ENCODE results near the gene DCST2. TPM values are rescaled to one million over a fixed set of nuclear protein-coding genes. Genes with fewer than 3 reads are reported as not detected.
A peak's percentile ranks its signal among the peaks of the same experiment; 100 is the strongest.

The DCST2 gene
- total RNA-seq, 1 experiment from 2014 or later = not detected

GRCh38 chr1:155007251-155007828 is 26.2 kb downstream of the DCST2 start:
- Histone ChIP-seq H3K9me3 (replicated peaks) (no peaks in the 10 kb centered on the region), H3K27me3 (no peaks in the 10 kb centered on the region), H3K4me1 (no peaks in the 10 kb centered on the region), H3K27ac (no peak overlapping the region), H3K36me3 (no peaks in the 10 kb centered on the region), H3K4me3 (no peak overlapping the region)
- DNase-seq = no peak

- no peak overlapping the region for H3K27ac ChIP-seq
These were observed 26.9 kb downstream of the DCST2 start for GRCh38 chr1:155006601-155007101.

GRCh38 chr1:155005076-155006011 is 28.2 kb downstream of the DCST2 start:
- no peaks in the 10 kb centered on the region for H3K9me3 ChIP-seq (replicated peaks)
- no peaks in the 10 kb centered on the region for H3K36me3 ChIP-seq
- H3K27ac ChIP-seq = no peak overlapping the region
- no peaks in the 10 kb centered on the region for H3K4me1 ChIP-seq
- no peaks in the 10 kb centered on the region for H3K27me3 ChIP-seq
- no peak for DNase-seq
- no peak overlapping the region for H3K4me3 ChIP-seq

More at GRCh38 chr1:155006601-155007101, 26.9 kb downstream of the DCST2 start:
- Histone ChIP-seq H3K27me3 (no peaks in the 10 kb centered on the region), H3K36me3 (no peaks in the 10 kb centered on the region), H3K9me3 (replicated peaks) (no peaks in the 10 kb centered on the region), H3K4me1 (no peaks in the 10 kb centered on the region), H3K4me3 (no peak overlapping the region)
- peak; percentile 24 to 46 for DNase-seq

GRCh38 chr1:155004352-155005075 is 29.1 kb downstream of the DCST2 start:
- H3K36me3 ChIP-seq = no peaks in the 10 kb centered on the region
- no peak overlapping the region; the same call in 1 of the 2 replicates for H3K27ac ChIP-seq
- H3K9me3 ChIP-seq (replicated peaks) = no peaks in the 10 kb centered on the region
- H3K27me3 ChIP-seq = no peaks in the 10 kb centered on the region
- H3K4me1 ChIP-seq = no peaks in the 10 kb centered on the region
- DNase-seq = no peak
- peak overlapping the region; percentile 59 for H3K4me3 ChIP-seq

GRCh38 chr1:155003766-155004351 is 29.7 kb downstream of the DCST2 start:
- Histone ChIP-seq H3K4me3 (peak overlapping the region; percentile 59), H3K36me3 (no peaks in the 10 kb centered on the region), H3K4me1 (no peaks in the 10 kb centered on the region), H3K27ac (no peak overlapping the region; the same call in 1 of the 2 replicates), H3K9me3 (replicated peaks) (no peaks in the 10 kb centered on the region), H3K27me3 (no peaks in the 10 kb centered on the region)
- DNase-seq = peak; percentile 54 to 64

- DNase-seq = peak; percentile 22 to 43
- no peaks in the 10 kb centered on the region for H3K4me1 ChIP-seq
These were observed 30.3 kb downstream of the DCST2 start for GRCh38 chr1:155003227-155003765.

GRCh38 chr1:155002464-155003226 is 30.9 kb downstream of the DCST2 start, which contains the start of gene ZBTB7B:
Gene ZBTB7B, plus strand, starts transcription at chr1:155002802. Its CDS starts 11,859 bp downstream, at chr1:155014661.
- peak in 1 of 2 experiments; percentile 39 for DNase-seq
- H3K27me3 ChIP-seq = no peaks in the 10 kb centered on the region
- no peaks in the 10 kb centered on the region for H3K9me3 ChIP-seq (replicated peaks)
- H3K4me1 ChIP-seq = no peaks in the 10 kb centered on the region
- no peaks in the 10 kb centered on the region for H3K36me3 ChIP-seq
- peak within 1 kb of the TSS; percentile 65 for H3K4me3 ChIP-seq
- H3K27ac ChIP-seq = peak within 1 kb of the TSS; percentile 82

More at GRCh38 chr1:155003227-155003765, 30.3 kb downstream of the DCST2 start:
- no peaks in the 10 kb centered on the region for H3K36me3 ChIP-seq
- no peaks in the 10 kb centered on the region for H3K27me3 ChIP-seq
- peak overlapping the region; percentile 59 for H3K4me3 ChIP-seq
- H3K9me3 ChIP-seq (replicated peaks) = no peaks in the 10 kb centered on the region
- H3K27ac ChIP-seq = no peak overlapping the region; the same call in 1 of the 2 replicates

GRCh38 chr1:155001675-155002463 is 31.7 kb downstream of the DCST2 start:
- Histone ChIP-seq H3K36me3 (no peaks in the 10 kb centered on the region), H3K4me3 (peak overlapping the region; percentile 65), H3K9me3 (replicated peaks) (no peaks in the 10 kb centered on the region), H3K4me1 (no peaks in the 10 kb centered on the region), H3K27me3 (no peaks in the 10 kb centered on the region), H3K27ac (peak overlapping the region; percentile 82)
- DNase-seq = peak; percentile 98 to 99

- H3K4me1 ChIP-seq = no peaks in the 10 kb centered on the region
- DNase-seq = no peak
- no peaks in the 10 kb centered on the region for H3K9me3 ChIP-seq (replicated peaks)
- no peaks in the 10 kb centered on the region for H3K36me3 ChIP-seq
- peak overlapping the region; percentile 82 for H3K27ac ChIP-seq
- H3K27me3 ChIP-seq = no peaks in the 10 kb centered on the region
- peak overlapping the region; percentile 65 for H3K4me3 ChIP-seq
These were observed 32.2 kb downstream of the DCST2 start for GRCh38 chr1:155001425-155001674.

- peak; percentile 86 to 90 for DNase-seq
- Histone ChIP-seq H3K4me1 (no peaks in the 10 kb centered on the region), H3K27ac (peak overlapping the region; percentile 82), H3K4me3 (peak overlapping the region; percentile 65), H3K27me3 (no peaks in the 10 kb centered on the region), H3K36me3 (no peaks in the 10 kb centered on the region), H3K9me3 (replicated peaks) (no peaks in the 10 kb centered on the region)
These were observed 32.7 kb downstream of the DCST2 start for GRCh38 chr1:155000726-155001424.

- Histone ChIP-seq H3K36me3 (no peaks in the 10 kb centered on the region), H3K4me1 (no peaks in the 10 kb centered on the region), H3K4me3 (peak overlapping the region; percentile 65), H3K27me3 (no peaks in the 10 kb centered on the region), H3K9me3 (replicated peaks) (no peaks in the 10 kb centered on the region), H3K27ac (peak overlapping the region; percentile 28)
- peak in 1 of 2 experiments; percentile 22 for DNase-seq
These were observed 33.2 kb downstream of the DCST2 start for GRCh38 chr1:155000411-155000725.

- Histone ChIP-seq H3K9me3 (replicated peaks) (no peaks in the 10 kb centered on the region), H3K36me3 (no peaks in the 10 kb centered on the region), H3K4me3 (peak overlapping the region; percentile 65), H3K27me3 (no peaks in the 10 kb centered on the region), H3K4me1 (no peaks in the 10 kb centered on the region), H3K27ac (peak overlapping the region; percentile 28)
- peak; percentile 34 to 52 for DNase-seq
These were observed 33.8 kb downstream of the DCST2 start for GRCh38 chr1:154999571-155000410.
